Omental fat pad (tissue), 4 donors: ENCODE results near the gene NPVF. TPM values are rescaled to one million over a fixed set of nuclear protein-coding genes. Genes with fewer than 3 reads are reported as not detected.

Experiments used
- ATAC-seq: fragments of 150-250 bp; one replicate; pipeline ENCODE4 v1.9.1; 2016; ENCODE audit warnings: mild to moderate bottlenecking, moderate library complexity; ENCODE audit not compliant: low FRiP score
- DNase-seq: peaks from one replicate; pipeline ENCODE4 v3.0.0-alpha.2; 2019; ENCODE audit warnings: low spot score
- CTCF ChIP-seq, 3 donors: fragments of 450-650 bp; IDR thresholded peaks; one replicate each; pipeline ENCODE4 v1.5.1; 2016 to 2017; ENCODE audit warnings: antibody characterized with exemption in 3 of 3, mild to moderate bottlenecking in 3 of 3, moderate library complexity in 2 of 3
- total RNA-seq, 4 donors: library from RNA; depleted of rRNA; stranded (reverse); fragments of >200 nt; gene quantifications; one replicate each; pipeline ENCODE4 v1.1.0, GENCODE V29; 2016

Gene NPVF
- total RNA-seq, 4 donors from 2014 or later, result not detected

- no peak for DNase-seq
- TF ChIP-seq CTCF (IDR thresholded peaks at IDR 0.05), result no peak
- ATAC-seq, result no peak
These were observed 11.4 kb downstream of the NPVF start for GRCh38 chr7:25216837-25217236.

GRCh38 chr7:25215694-25216335, 12.5 kb downstream of the NPVF start:
- TF ChIP-seq CTCF (IDR thresholded peaks at IDR 0.05), result no peak
- no peak for ATAC-seq
- DNase-seq, result no peak

GRCh38 chr7:25208525-25209221, 19.6 kb downstream of the NPVF start:
- DNase-seq, result no peak
- TF ChIP-seq CTCF (IDR thresholded peaks at IDR 0.05), result no peak
- no peak for ATAC-seq

GRCh38 chr7:25207887-25208286, 20.4 kb downstream of the NPVF start:
- ATAC-seq (no peak), DNase-seq (no peak)
- TF ChIP-seq CTCF (IDR thresholded peaks at IDR 0.05), result no peak

GRCh38 chr7:25206765-25207164, 21.5 kb downstream of the NPVF start:
- no peak for TF ChIP-seq CTCF (IDR thresholded peaks at IDR 0.05)
- no peak for DNase-seq
- no peak for ATAC-seq

- ATAC-seq (no peak), DNase-seq (no peak)
- no peak for TF ChIP-seq CTCF (IDR thresholded peaks at IDR 0.05)
These were observed 32.0 kb downstream of the NPVF start for GRCh38 chr7:25196132-25196896.
